ENCODE measurements around the gene FCN3.

The FCN3 gene

DNA sequence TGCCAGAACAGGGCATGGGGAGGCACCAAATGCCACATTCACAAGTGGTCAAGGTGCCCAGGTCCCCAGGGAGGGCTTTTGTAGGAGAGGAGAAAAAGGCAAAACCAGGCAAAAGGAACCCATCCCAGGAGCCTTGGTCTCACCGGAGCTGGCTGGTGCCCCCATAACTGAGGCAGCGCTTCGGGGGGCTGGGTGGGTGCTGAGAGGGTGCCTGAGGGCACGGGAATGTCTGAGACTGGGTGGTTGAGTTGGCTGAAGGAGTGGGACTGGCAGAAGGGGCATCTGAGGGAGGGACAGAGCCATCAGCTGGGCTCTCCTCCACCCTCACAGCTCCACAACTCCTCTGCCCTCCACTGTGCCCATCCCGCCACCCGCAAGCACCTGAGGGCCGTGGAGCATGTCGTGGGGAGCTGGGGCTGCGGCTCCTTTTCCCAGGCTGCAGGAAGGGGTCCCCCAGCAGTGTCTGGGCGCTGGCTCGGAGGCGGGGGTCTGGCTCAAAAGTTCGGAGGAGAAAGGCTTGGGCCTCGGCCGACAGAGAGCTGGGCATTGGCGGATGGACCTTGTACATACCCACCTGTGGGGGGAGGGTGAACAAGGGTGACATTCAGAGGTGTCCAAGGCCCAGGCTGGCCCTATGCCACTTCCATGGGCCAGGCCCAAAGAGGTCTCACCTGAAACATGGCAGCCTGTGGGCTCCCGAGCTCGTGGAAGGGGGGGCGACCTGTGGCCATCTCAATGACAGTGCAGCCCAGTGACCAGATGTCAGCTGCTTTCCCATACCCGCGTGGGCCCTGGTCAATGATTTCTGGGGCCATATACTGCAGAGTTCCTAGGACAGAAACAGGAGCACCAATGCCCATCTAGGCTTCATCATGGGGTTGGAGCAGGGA is 16.3 kb downstream of the FCN3 start:
- DNase-seq (ENCODE audit: low read depth), result no peak

GRCh38 chr1:27357281-27358037 is 17.2 kb downstream of the FCN3 start:
- peak; percentile 74 for DNase-seq (ENCODE audit: low read depth)

GRCh38 chr1:27356619-27357280 is 17.9 kb downstream of the FCN3 start:
- DNase-seq (ENCODE audit: low read depth), result no peak

GRCh38 chr1:27356277-27356618 is 18.4 kb downstream of the FCN3 start:
- DNase-seq (ENCODE audit: low read depth), result no peak

DNA sequence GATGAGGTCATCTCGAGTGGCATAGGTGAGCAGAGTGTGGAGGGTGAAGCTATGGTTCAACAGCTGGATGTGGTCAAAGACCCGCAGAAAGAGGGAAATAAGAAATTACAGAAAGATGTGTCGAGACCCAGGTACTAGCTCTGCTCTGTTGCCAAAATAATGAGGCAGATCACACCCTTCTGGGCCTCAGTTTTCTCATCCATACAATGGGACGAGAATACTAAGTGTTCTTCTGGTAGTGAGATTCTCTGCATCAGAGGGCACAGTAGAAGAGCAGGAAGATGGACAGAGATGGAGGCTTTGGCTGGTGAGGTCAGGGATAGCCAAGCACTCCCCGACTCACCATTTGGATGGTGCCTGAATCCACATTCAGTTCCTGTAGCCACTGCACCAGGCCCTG is 18.9 kb downstream of the FCN3 start:
- no peak for DNase-seq (ENCODE audit: low read depth)

- DNase-seq (ENCODE audit: low read depth), result no peak
Observed at GRCh38 chr1:27353629-27354028, 21.0 kb downstream of the FCN3 start.

DNA sequence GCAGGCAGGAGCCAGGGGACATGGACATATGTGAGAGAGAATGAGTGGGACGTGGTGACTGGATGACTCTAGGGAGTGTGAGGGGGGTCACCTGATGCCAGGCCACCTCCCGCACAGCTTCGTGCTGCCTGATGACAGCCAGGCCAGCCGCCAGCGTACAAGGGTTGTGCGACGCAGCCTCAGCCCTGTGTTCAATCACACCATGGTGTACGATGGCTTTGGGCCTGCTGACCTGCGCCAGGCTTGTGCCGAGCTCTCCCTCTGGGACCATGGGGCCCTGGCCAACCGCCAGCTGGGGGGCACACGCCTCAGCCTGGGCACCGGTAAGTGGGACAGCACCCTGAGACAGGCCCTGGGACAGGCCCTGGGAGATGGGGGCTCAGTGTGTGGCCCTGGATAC is 21.5 kb downstream of the FCN3 start:
- DNase-seq (ENCODE audit: low read depth), result no peak

DNA sequence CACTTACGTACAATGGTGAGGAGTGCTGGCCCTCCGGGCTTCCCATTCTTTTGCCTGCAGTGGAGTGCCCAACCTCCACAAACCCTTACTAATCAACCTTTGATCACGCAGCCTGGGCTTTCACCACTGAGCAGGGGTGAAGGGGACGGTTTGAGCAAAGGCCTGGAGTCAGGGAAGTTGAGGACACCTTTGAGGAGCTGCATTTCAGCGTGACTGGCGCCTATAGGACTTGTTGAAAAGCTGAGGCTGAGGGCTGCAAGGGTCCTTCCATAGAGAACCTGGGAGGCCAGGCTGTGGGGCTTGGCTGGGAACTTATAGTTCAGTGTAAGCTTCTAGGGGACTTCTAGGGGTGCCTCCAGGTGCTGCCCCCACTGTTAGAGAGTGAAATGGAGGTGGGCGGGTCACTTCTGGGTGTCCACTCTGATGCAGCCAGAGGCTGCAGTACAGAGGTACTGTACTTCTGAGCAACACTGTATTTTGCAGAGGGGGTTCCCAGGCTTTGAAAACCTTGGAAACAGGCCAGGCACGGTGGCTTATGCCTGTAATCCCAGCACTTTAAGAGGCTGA is 23.0 kb downstream of the FCN3 start:
- DNase-seq (ENCODE audit: low read depth), result no peak

DNA sequence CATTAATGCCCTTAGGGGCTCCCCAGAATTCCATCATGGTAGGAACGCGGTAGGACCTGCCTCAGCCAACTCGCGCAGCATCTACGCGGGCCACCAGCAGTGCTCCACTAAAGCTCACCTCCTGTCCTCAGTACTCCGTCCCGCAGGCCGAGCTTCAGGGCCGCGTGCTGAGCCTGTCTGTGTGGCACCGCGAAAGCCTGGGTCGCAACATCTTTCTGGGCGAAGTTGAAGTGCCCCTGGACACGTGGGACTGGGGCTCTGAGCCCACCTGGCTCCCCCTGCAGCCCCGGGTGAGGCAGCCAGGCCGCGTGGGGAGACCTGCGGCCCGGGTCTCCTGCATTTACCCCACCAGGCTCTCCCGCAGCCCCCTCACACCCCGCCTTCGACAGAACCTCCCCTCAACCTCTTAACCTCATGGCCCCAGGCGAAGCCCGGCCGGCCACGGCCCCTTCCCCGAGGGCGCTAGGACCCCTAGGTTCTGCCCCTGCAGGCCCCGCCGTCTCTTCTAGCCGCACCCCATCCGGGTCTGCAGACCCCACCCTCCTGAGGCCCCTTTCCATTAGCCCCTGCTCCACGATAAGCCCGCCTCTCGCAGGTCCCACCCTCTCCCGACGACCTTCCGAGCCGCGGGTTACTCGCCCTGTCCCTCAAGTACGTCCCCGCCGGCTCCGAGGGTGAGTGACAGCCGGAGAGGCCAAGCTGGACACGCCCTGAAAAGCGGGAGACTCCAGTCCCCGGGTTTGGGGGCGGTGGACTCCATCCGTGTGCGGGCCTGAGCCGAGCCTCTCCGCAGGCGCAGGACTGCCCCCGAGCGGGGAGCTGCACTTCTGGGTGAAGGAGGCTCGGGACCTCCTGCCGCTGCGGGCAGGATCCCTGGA is 23.7 kb downstream of the FCN3 start:
- no peak for DNase-seq (ENCODE audit: low read depth)

DNA sequence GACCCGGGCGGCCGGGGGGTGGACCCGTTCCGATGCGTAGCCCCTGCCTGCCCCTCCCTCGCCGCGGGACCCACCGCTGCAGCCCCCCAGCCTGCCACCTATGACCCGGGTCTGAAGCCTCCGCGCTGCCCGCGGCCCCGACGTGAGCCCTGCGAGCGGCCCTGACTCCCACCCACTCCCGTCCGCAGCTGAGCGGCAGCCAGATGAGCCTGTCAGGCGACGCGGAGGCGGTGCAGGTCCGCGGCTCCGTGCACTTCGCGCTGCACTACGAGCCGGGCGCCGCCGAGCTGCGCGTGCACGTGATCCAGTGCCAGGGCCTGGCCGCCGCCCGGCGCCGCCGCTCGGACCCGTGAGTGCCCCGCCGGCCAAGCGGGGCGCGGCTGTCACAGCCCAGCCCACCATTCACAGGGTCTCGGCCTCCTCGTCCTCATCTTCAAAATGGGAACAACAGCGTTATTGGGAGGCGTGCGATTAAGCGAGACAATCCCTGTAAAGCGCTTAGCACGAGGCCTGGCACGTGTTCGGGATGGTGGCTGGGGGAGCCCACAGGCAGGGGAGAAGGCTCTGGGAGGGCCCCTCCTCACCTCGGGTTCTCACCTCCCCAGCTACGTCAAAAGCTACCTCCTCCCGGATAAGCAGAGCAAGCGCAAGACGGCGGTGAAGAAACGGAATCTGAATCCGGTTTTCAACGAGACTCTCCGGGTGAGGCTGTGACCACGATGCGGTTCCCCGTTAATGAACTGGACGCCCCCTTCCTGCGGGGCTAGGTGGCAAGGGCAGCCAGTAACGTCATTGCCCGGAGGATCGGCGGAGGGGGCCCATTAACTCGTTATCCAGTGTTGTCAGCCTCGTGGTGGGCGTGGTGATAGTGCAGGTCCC is 24.6 kb downstream of the FCN3 start:
- no peak for DNase-seq (ENCODE audit: low read depth)

DNA sequence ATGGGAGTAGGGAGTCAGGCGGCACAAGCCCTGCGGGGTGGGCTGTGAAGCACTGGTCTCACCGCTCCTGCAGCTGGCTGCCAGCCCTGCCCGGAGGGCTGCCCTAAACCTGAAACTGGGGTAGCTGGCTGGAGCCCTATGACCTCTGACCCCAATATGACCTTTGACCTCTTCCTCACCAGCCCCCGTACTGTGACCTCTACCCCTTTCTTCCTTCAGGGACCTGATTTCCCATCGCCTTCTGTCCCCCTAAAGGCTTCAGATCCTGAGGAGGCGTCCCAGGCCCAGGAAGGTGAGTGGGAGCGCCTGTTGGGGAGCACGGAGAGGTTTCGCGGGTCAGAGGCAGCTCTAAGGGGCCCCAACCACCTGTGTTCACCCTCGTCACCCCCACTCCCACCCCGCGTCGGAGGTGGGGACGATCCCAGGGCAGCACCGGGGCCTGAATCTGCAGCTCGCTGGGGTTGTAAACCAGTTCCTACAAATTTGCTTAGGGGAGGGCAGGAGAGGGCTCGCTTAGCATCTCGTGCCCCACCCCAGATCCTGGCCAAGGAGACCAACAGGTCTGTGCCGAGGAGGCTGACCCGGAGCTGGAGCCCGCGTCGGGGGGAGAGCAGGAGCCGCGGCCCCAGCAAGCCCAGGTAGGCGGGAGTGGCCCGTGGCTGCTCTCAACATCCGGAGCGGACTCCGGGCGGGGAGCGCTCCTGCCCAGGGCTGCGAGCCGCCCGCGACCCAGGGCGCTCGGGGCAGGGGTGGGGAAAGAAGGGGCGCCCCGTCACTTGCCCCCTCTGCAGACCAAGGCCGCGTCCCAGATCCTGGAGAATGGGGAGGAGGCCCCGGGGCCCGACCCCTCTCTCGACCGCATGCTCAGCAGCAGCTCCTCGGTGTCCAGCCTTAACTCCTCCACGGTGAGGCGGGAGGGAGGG is 25.5 kb downstream of the FCN3 start:
- DNase-seq (ENCODE audit: low read depth), result no peak

GRCh38 chr1:27346991-27347624 is 27.5 kb downstream of the FCN3 start:
- DNase-seq (ENCODE audit: low read depth), result no peak

DNA sequence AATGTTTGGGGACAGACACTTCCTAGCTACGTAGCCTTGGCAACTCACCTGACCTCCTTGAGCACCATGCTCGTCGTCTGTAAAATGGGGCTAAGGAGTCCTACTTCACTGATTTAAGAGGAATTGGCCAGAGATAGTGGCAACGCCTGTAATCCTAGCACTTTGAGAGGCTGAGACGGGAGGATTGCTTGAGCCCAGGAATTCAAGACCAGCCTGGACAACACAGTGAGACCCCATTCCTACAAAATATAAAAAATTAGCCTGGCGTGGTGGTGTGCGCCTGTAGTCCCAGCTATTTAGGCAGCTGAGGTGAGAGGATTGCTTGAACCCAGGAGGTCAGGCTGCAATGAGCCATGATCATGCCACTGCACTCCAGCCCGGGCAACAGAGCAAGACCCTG is 28.3 kb downstream of the FCN3 start:
- DNase-seq (ENCODE audit: low read depth), result no peak

DNA sequence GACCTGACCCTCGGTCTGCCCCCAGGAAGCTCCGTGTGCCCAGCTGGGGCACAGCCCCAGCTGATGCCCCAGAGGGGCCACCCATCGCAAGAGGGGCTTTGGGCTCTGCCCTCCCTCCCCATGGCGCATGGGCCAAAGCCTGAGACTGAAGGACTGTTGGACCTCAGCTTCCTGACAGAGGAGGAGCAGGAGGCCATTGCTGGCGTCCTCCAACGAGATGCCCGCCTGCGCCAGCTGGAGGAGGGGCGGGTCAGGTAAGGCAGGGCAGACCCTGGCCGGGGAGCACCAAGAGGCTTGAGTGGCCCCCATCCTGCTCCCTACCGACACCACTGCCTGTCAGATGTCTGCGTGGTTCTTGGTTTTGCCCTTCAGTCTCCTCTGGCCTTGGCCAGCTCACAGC is 29.4 kb downstream of the FCN3 start:
- DNase-seq (ENCODE audit: low read depth), result no peak

GRCh38 chr1:27343639-27344025 is 31.0 kb downstream of the FCN3 start:
- DNase-seq (ENCODE audit: low read depth), result no peak

DNA sequence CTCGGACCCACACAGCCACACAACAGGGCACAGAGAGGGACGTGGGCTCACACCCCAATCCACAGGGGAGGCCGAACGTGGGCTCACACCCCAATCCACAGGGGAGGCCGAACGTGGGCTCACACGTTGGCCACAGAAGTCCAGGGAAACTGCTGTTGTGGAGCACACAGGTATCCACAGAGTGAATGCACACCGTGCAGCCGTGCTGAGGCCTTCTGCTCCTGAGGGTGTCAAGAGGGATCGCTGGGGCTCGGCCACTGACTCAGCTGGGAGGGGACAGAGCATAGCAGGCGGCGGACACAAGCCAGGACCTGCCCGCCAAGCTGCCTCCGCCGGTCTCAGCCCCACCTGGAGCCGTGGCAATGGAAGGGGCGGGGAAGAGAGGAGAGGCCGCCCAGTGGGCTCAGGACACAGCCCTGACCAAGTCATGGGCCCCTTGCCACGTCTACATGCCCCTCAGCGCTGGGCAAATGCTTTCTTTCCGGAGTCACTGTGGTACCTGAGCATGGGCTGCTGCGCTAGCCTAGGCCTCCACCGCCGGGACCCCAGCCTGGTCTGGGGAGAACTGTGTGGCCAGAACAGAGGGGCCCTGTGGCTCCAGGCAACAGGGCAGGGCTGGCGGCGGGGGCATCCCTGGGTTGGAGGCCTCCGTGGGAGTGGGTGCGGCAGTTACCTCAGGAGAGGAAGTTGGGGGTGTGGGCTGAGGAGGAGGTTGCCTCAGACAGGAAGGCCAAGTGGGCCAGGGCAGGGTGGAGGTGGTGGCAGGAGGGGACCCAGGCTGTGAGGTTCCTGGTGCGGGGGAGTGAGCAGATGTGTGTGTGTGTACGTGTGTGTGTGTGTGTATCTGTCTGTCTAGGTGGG is 31.6 kb downstream of the FCN3 start:
- no peak for DNase-seq (ENCODE audit: low read depth)

- no peak for DNase-seq (ENCODE audit: low read depth)
Observed at GRCh38 chr1:27342391-27342777, 32.2 kb downstream of the FCN3 start.
